ENCODE measurements around the gene NT5C2.

The NT5C2 gene

DNA sequence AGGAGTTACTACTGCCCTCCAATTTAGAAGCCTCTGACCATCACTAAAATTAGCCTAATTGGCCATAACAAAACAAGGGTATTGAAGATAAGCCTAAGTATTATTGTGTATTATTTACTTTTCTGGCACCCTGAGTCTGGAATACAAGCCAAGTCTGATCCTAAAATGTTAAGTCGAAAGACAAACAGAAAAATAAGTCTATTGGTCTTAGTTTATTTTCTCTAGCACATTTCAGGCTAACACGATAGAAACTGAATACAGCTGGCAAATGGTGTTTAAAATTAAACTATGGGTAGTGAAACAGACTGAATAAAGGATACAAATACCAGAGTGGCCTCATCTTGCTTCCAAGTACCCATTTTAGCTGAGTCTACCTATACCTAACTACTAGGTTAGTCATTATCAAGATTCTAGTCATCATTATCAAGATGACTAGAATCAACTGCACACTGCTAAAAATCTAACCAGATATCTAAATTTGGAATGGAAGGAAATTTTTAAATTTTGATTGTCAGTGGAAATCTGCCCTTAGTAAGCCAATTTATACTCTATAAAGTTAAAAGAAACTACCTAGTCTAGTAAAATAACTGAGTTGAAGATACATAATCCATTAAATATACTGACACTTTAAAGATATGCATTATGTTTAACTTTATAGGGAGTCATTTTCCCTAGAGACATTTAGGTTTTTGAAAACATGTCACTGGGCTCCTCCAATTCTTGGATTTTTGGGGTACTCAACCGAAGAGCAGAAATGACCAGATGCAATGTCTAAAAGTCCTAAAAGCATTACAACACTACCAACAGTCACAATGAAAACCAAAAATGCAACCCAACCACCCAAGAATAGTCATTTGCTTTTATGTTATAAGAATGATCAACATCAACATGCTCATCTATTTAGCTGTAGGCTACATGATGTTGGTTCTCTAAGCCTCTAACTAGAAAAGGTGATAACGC lies 80.9 kb downstream of the NT5C2 start:
- no peaks in the 10 kb centered on the region for H3K27me3 ChIP-seq (ENCODE audit: control insufficient read depth, insufficient read depth, low read length)
- no peak overlapping the region for H3K4me3 ChIP-seq (ENCODE audit: low read depth, low read length)
- no peaks in the 10 kb centered on the region for H3K36me3 ChIP-seq (ENCODE audit: control insufficient read depth, insufficient read depth, low read length)
- H2AFZ ChIP-seq: no peak overlapping the region
- H3K9ac ChIP-seq: no peak overlapping the region
- peak overlapping the region; percentile 2 for H3K27ac ChIP-seq
- TF ChIP-seq, protein P1, sequence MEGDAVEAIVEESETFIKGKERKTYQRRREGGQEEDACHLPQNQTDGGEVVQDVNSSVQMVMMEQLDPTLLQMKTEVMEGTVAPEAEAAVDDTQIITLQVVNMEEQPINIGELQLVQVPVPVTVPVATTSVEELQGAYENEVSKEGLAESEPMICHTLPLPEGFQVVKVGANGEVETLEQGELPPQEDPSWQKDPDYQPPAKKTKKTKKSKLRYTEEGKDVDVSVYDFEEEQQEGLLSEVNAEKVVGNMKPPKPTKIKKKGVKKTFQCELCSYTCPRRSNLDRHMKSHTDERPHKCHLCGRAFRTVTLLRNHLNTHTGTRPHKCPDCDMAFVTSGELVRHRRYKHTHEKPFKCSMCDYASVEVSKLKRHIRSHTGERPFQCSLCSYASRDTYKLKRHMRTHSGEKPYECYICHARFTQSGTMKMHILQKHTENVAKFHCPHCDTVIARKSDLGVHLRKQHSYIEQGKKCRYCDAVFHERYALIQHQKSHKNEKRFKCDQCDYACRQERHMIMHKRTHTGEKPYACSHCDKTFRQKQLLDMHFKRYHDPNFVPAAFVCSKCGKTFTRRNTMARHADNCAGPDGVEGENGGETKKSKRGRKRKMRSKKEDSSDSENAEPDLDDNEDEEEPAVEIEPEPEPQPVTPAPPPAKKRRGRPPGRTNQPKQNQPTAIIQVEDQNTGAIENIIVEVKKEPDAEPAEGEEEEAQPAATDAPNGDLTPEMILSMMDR (IDR thresholded peaks at IDR 0.05): no peak
- H3K4me1 ChIP-seq: peaks cover 11% of the 10 kb centered on the region
- H3K9me3 ChIP-seq (ENCODE audit: control insufficient read depth, low read length): no peaks in the 10 kb centered on the region
- H3K4me2 ChIP-seq (ENCODE audit: low read length): no peak overlapping the region
- peaks cover 6% of the 10 kb centered on the region for H3K79me2 ChIP-seq

- no peak overlapping the region for H2AFZ ChIP-seq
- no peaks in the 10 kb centered on the region for H3K27me3 ChIP-seq (ENCODE audit: control insufficient read depth, insufficient read depth, low read length)
- H3K4me2 ChIP-seq (ENCODE audit: low read length): peak overlapping the region; percentile 39
- H3K79me2 ChIP-seq: peaks cover 6% of the 10 kb centered on the region
- H3K4me3 ChIP-seq (ENCODE audit: low read depth, low read length): no peak overlapping the region
- H3K36me3 ChIP-seq (ENCODE audit: control insufficient read depth, insufficient read depth, low read length): no peaks in the 10 kb centered on the region
- TF ChIP-seq, protein P1 (IDR thresholded peaks at IDR 0.05): no peak
- H3K9ac ChIP-seq: no peak overlapping the region
- peaks cover 11% of the 10 kb centered on the region for H3K4me1 ChIP-seq
- peak overlapping the region; percentile 25 for H3K27ac ChIP-seq
- H3K9me3 ChIP-seq (ENCODE audit: control insufficient read depth, low read length): no peaks in the 10 kb centered on the region
These were observed 81.8 kb downstream of the NT5C2 start for GRCh38 chr10:103111031-103111917.

- no peak overlapping the region for H2AFZ ChIP-seq
- peaks cover 8% of the 10 kb centered on the region for H3K79me2 ChIP-seq
- no peak overlapping the region for H3K9ac ChIP-seq
- H3K4me2 ChIP-seq (ENCODE audit: low read length): no peak overlapping the region
- no peaks in the 10 kb centered on the region for H3K36me3 ChIP-seq (ENCODE audit: control insufficient read depth, insufficient read depth, low read length)
- peak overlapping the region; percentile 25 for H3K27ac ChIP-seq
- H3K4me3 ChIP-seq (ENCODE audit: low read depth, low read length): no peak overlapping the region
- H3K27me3 ChIP-seq (ENCODE audit: control insufficient read depth, insufficient read depth, low read length): no peaks in the 10 kb centered on the region
- H3K4me1 ChIP-seq: peaks cover 11% of the 10 kb centered on the region
- no peaks in the 10 kb centered on the region for H3K9me3 ChIP-seq (ENCODE audit: control insufficient read depth, low read length)
- TF ChIP-seq, protein P1 (IDR thresholded peaks at IDR 0.05): no peak
These were observed 82.7 kb downstream of the NT5C2 start for GRCh38 chr10:103110407-103110806.

DNA sequence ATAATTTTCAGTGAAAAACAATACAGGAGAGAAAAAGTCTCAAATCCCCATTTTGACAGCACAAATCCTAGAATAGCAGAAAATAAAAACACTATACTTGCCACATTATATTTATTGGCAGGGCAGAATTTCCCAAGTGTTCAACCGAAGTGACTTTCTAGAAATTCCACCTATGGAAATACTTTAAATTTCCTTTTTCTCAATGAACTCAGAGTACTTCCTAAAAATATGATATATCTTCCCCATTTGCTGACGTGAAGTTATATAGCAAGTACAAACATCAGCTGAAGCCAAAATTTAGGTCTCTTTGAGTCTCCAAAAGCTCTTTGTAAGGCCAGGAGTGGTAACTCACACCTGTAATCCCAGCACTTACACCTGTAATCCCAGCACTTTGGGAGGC lies 83.3 kb downstream of the NT5C2 start:
- TF ChIP-seq, protein P1 (IDR thresholded peaks at IDR 0.05): no peak
- Histone ChIP-seq H3K4me1 (peaks cover 11% of the 10 kb centered on the region), H3K36me3 (ENCODE audit: control insufficient read depth, insufficient read depth, low read length) (no peaks in the 10 kb centered on the region), H3K9me3 (ENCODE audit: control insufficient read depth, low read length) (no peaks in the 10 kb centered on the region), H3K4me3 (ENCODE audit: low read depth, low read length) (no peak overlapping the region), H3K27me3 (ENCODE audit: control insufficient read depth, insufficient read depth, low read length) (no peaks in the 10 kb centered on the region), H3K4me2 (ENCODE audit: low read length) (no peak overlapping the region), H3K27ac (no peak overlapping the region), H3K79me2 (peaks cover 8% of the 10 kb centered on the region), H2AFZ (no peak overlapping the region), H3K9ac (no peak overlapping the region)

Measured in parathyroid adenoma (tissue), 2 donors.